ENCODE results near the gene NBPF1.
"Not testable (repeated sequence)": the region's sequence is repeated elsewhere in the genome, so short reads cannot be mapped to it uniquely, and the experiment has no call there.

GRCh38 chr1:16611164-16611563 lies 2.2 kb downstream of the NBPF1 start:
- not testable (repeated sequence) for TF ChIP-seq POLR2A (IDR thresholded peaks at IDR 0.05; ENCODE audit: borderline replicate concordance, extremely low read depth, insufficient read depth, insufficient read length); CTCF (IDR thresholded peaks at IDR 0.05 in 2 of 3, conservative IDR thresholded peaks at IDR 0.05 in 1 of 3; ENCODE audit: borderline replicate concordance in 1 of 3, insufficient read depth in 1 of 3, low read depth in 2 of 3, low read length in 2 of 3); EZH2 (IDR thresholded peaks at IDR 0.05); ATF3 (IDR thresholded peaks at IDR 0.05); ZNF274 (IDR thresholded peaks at IDR 0.05; ENCODE audit: low read depth, low read length); EGR1 (IDR thresholded peaks at IDR 0.05; ENCODE audit: low read depth); TCF7L2 (IDR thresholded peaks at IDR 0.05; ENCODE audit: borderline replicate concordance, extremely low read depth, insufficient read depth, insufficient read length); EZH2phosphoT487 (IDR thresholded peaks at IDR 0.05; ENCODE audit: borderline replicate concordance)
